Ishikawa (cell line): ENCODE measurements around the gene TBC1D2.

Experiments used
- CEBPB ChIP-seq: IDR thresholded peaks from 2 replicates; pipeline ENCODE4 v1.6.1; 2012
- CREB1 ChIP-seq: IDR thresholded peaks from 2 replicates; pipeline ENCODE4 v1.6.1; 2012; ENCODE audit warnings: low read depth
- EGR1 ChIP-seq: IDR thresholded peaks from 2 replicates; pipeline ENCODE4 v1.6.1; 2012
- EP300 ChIP-seq: IDR thresholded peaks from 2 replicates; pipeline ENCODE4 v1.6.1; 2012; ENCODE audit warnings: borderline replicate concordance
- FOXM1 ChIP-seq: IDR thresholded peaks from 2 replicates; pipeline ENCODE4 v1.6.1; 2012; ENCODE audit warnings: low read depth, borderline replicate concordance
- TAF1 ChIP-seq: IDR thresholded peaks from 2 replicates; pipeline ENCODE4 v1.6.1; 2012; ENCODE audit warnings: low read depth, mild to moderate bottlenecking
- TCF12 ChIP-seq: IDR thresholded peaks from 2 replicates; pipeline ENCODE4 v1.6.1; 2012; ENCODE audit warnings: low read depth
- TEAD4 ChIP-seq: IDR thresholded peaks from 2 replicates; pipeline ENCODE4 v1.6.1; 2012
- YY1 ChIP-seq: IDR thresholded peaks from 2 replicates; pipeline ENCODE4 v1.6.1; 2012; ENCODE audit warnings: low read depth
- TF ChIP-seq, protein P1 (sequence below): IDR thresholded peaks from 2 replicates; pipeline ENCODE4 v1.6.1; 2012
- TF ChIP-seq, protein P2 (sequence below): IDR thresholded peaks from 2 replicates; pipeline ENCODE4 v1.6.1; 2012; ENCODE audit warnings: low read depth, mild to moderate bottlenecking
- TF ChIP-seq, protein P3 (sequence below): IDR thresholded peaks from 2 replicates; pipeline ENCODE4 v1.6.1; 2012

DNA sequence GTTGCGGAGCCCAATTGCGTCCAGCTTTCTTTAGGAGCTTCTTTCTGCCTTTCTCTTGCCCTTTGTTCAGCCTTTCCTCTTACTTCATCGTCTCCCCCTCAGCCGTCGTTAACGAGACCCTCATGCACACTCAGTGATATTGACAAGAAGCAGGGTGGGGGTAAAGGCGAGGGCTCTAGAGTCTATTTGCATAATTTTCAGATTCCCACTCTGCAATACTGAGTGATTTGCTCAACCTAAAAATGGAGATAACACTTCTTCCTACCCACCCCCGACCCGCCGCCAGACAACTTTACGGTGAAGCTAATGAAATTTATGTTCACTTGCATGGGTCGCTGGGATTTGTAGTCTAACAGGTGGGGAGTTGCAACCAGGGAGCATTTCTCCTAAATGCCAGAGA lies 1.3 kb upstream of the TBC1D2 start:
- TF ChIP-seq, protein P1, sequence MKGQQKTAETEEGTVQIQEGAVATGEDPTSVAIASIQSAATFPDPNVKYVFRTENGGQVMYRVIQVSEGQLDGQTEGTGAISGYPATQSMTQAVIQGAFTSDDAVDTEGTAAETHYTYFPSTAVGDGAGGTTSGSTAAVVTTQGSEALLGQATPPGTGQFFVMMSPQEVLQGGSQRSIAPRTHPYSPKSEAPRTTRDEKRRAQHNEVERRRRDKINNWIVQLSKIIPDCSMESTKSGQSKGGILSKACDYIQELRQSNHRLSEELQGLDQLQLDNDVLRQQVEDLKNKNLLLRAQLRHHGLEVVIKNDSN: no peak
- TF ChIP-seq EP300: no peak
- TF ChIP-seq, protein P2, sequence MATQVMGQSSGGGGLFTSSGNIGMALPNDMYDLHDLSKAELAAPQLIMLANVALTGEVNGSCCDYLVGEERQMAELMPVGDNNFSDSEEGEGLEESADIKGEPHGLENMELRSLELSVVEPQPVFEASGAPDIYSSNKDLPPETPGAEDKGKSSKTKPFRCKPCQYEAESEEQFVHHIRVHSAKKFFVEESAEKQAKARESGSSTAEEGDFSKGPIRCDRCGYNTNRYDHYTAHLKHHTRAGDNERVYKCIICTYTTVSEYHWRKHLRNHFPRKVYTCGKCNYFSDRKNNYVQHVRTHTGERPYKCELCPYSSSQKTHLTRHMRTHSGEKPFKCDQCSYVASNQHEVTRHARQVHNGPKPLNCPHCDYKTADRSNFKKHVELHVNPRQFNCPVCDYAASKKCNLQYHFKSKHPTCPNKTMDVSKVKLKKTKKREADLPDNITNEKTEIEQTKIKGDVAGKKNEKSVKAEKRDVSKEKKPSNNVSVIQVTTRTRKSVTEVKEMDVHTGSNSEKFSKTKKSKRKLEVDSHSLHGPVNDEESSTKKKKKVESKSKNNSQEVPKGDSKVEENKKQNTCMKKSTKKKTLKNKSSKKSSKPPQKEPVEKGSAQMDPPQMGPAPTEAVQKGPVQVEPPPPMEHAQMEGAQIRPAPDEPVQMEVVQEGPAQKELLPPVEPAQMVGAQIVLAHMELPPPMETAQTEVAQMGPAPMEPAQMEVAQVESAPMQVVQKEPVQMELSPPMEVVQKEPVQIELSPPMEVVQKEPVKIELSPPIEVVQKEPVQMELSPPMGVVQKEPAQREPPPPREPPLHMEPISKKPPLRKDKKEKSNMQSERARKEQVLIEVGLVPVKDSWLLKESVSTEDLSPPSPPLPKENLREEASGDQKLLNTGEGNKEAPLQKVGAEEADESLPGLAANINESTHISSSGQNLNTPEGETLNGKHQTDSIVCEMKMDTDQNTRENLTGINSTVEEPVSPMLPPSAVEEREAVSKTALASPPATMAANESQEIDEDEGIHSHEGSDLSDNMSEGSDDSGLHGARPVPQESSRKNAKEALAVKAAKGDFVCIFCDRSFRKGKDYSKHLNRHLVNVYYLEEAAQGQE: no peak
- no peak for TF ChIP-seq CEBPB
- no peak for TF ChIP-seq TAF1
- no peak for TF ChIP-seq EGR1
- TF ChIP-seq CREB1: no peak
- no peak for TF ChIP-seq TEAD4
- TF ChIP-seq, protein P3, sequence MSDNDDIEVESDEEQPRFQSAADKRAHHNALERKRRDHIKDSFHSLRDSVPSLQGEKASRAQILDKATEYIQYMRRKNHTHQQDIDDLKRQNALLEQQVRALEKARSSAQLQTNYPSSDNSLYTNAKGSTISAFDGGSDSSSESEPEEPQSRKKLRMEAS: no peak
- TF ChIP-seq TCF12: no peak
- TF ChIP-seq FOXM1: no peak
- peak; percentile 27; the same call in 1 of the 2 replicates for TF ChIP-seq YY1
